ES-I3 (cell line): Measurements from ENCODE around the gene TSPAN14.

Experiments used
- H3K36me3 ChIP-seq: 2 replicates; pipeline ENCODE4 v1.6.1; 2013; ENCODE audit warnings: mild to moderate bottlenecking, low read length, control low read depth, moderate library complexity; ENCODE audit not compliant: insufficient read depth
- H3K4me1 ChIP-seq: 2 replicates; pipeline ENCODE4 v1.6.1; 2013; ENCODE audit warnings: mild to moderate bottlenecking, control low read depth, low read length; ENCODE audit not compliant: insufficient read depth
- H3K9ac ChIP-seq: 2 replicates; pipeline ENCODE4 v1.6.1; 2013; ENCODE audit warnings: low read depth, mild to moderate bottlenecking, low read length, moderate library complexity
- H3K9me3 ChIP-seq: 2 replicates; pipeline ENCODE4 v1.6.1; 2013; ENCODE audit warnings: mild to moderate bottlenecking, low read length, moderate library complexity; ENCODE audit not compliant: control insufficient read depth, insufficient read depth

TSPAN14 gene

GRCh38 chr10:80442879-80443278 is 11.2 kb upstream of the TSPAN14 start:
- Histone ChIP-seq H3K9me3 (no peaks in the 10 kb centered on the region), H3K9ac (no peak overlapping the region), H3K36me3 (no peaks in the 10 kb centered on the region), H3K4me1 (no peaks in the 10 kb centered on the region)

- Histone ChIP-seq H3K9ac (no peak overlapping the region), H3K9me3 (no peaks in the 10 kb centered on the region), H3K4me1 (no peaks in the 10 kb centered on the region), H3K36me3 (no peaks in the 10 kb centered on the region)
These were observed 10.6 kb upstream of the TSPAN14 start for GRCh38 chr10:80443531-80443974.

DNA sequence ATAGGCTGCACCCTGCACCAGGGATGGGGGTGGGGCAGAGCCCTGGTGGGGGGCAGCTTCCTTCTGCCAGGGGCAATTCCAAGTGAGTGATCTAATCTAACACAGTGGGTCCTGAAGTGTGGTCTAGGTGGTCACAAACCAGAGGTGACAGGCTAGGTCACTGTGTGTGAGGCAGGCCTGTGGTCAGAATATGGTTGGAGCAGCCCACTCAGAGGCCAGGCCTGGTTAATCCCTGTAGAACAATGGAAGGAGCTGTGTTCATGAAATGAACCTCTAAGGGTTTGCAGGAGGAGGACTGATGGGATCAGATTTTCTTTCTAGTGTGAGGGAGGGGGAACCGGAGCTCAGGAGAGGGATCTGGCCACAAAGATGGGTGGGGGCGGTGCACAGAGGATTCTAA is 10.0 kb upstream of the TSPAN14 start:
- no peaks in the 10 kb centered on the region for H3K9me3 ChIP-seq
- no peaks in the 10 kb centered on the region for H3K4me1 ChIP-seq
- no peak overlapping the region for H3K9ac ChIP-seq
- no peaks in the 10 kb centered on the region for H3K36me3 ChIP-seq

DNA sequence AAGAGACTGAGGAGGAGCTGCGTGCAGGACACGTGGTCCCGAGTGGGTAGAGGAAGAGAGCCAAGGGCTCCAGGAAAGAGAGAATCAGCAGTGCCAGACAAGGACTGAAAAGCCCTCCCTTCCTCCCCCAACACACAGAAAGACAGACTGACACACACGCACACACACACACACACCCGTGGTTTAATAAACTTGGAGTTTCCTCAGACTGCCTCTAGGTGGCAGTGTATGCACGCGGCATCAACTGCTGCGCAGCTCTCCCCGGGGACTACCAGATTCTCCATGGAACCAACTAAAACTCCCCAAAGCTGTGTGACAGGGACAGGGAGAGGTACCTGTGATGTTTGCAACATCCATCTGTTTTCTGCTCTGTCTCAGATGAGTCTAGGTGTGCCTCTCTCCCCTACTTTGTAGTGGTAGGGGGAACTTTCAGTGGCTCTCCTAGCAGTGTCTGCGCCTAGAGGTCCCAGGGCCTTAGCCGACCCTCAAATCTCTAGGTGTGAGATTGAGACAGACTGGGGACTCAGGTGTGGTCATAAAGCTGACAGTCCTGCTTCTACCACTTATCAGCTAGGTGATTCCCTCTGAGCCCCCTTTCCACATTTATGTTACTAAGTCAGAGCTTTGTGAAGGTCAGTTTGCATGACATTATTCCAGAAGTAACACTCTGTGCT is 9.3 kb upstream of the TSPAN14 start:
- no peaks in the 10 kb centered on the region for H3K4me1 ChIP-seq
- no peaks in the 10 kb centered on the region for H3K9me3 ChIP-seq
- no peaks in the 10 kb centered on the region for H3K36me3 ChIP-seq
- no peak overlapping the region for H3K9ac ChIP-seq

DNA sequence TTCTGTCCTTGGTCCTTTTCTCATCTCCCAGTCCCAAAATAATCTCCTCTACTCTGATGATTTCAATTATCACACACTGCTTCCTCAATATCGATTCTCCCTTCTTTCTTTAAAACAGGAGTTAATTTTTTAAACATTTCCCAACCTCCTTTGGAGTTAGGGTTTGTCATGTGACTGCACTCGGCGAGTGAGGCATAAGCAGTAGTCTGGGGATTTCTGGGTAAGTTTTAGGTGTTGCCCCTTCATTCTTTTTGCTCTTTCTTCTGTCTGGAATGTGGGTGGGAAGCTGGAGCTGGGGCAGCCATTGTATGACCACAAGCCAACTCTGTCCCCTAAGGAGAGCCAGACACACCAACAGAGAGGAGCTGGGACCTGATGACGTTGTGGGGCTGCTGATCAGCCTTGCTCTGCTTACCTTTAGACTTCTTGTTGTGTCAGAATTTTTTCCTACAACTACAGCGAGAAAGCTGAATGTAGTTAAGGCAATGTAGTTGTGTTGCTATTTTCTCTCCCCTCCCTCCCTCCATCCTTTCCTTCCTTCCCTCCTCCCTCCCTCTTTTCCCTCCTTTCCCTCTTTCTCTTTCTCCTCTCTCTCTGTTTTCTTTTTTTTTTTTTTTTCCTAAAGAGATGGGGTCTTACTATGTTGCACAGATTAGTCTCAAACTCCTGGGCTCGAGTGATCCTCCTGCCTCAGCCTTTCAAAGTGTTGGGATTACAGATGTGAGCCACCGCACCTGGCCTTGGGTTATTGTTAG is 6.5 kb upstream of the TSPAN14 start:
- no peak overlapping the region for H3K9ac ChIP-seq
- H3K36me3 ChIP-seq = no peaks in the 10 kb centered on the region
- H3K9me3 ChIP-seq = no peaks in the 10 kb centered on the region
- no peaks in the 10 kb centered on the region for H3K4me1 ChIP-seq

DNA sequence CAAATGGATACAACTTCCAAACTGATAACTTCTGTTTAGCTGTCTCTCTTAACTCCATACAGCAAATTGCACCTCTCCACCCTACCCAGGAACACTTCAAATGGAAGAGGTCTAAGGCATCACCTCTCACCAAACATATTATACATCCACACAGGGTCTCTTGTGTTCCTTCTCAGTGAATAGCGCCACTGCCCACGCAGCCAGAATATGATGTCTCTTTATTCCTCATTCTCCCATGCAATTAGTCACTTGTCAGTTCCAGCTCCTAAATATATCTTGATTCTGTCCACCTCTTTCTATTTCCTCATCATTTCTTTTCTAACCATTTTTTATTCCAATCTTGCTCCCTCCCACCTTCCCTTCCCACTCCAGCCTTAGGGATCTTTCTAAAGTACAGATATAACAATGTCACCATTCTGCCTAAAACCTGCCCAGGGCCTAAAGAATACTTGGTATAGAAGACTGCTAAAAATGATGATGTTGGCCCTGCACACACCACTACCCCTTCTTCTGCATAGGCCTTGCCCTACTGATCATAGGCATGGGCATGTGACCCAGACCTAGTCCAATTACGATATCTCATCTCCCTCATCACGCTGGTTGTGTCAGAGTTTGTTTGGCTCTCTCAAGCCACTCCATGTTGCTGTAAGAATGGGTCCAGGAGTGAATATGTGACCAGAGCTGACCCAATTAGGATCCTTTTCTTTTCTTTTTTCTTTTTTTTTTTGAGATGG is 5.7 kb upstream of the TSPAN14 start:
- H3K9ac ChIP-seq = no peak overlapping the region
- H3K4me1 ChIP-seq = no peaks in the 10 kb centered on the region; the same call in 1 of the 2 replicates
- no peaks in the 10 kb centered on the region for H3K36me3 ChIP-seq
- H3K9me3 ChIP-seq = no peaks in the 10 kb centered on the region

- Histone ChIP-seq H3K4me1 (no peaks in the 10 kb centered on the region; the same call in 1 of the 2 replicates), H3K9me3 (no peaks in the 10 kb centered on the region), H3K9ac (no peak overlapping the region), H3K36me3 (no peaks in the 10 kb centered on the region)
These were observed 4.6 kb upstream of the TSPAN14 start for GRCh38 chr10:80449520-80449919.

DNA sequence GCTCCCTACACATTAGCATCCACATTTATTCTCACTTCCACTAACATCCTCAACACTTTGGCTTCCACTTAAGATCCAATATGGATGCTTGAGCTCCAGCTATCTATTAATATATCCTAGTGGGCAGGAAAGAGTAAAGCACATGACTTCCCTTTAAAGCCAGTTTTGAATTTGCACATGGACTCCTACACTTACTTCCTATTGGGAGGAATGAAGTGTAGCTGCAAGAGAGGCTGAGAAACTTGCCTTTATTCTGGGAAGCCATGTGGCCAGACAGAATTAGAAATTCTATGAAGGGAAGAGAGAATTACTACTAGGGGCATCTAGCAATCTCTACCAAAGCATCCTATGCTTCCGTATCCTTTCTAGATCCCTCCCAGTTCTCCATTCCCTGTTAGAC is 3.0 kb upstream of the TSPAN14 start:
- Histone ChIP-seq H3K4me1 (peaks cover 6% of the 10 kb centered on the region; the same call in 1 of the 2 replicates), H3K9ac (no peak overlapping the region), H3K9me3 (no peaks in the 10 kb centered on the region), H3K36me3 (no peaks in the 10 kb centered on the region)

GRCh38 chr10:80452069-80452468 is 2.0 kb upstream of the TSPAN14 start:
- Histone ChIP-seq H3K4me1 (peaks cover 8% of the 10 kb centered on the region; the same call in 1 of the 2 replicates), H3K36me3 (no peaks in the 10 kb centered on the region), H3K9me3 (no peaks in the 10 kb centered on the region), H3K9ac (no peak overlapping the region)

DNA sequence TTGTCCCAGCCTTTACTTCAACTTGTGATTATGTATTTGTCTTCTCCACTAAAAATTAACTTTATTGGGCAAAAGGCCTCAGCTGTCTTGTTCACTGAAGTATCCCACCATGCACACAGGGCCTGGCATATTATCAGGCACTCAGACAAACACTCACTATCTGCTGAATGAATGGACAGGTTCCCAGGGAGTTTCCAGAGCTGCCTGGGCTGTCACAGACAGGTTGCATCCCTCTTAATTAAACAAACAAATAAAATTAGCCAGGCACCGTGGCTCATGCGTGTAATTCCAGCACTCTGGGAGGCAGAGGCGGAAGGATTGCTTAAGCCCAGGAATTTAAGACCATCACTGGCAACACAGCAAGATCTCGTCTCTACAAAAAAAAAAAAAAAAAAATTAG is 1.5 kb upstream of the TSPAN14 start:
- H3K9ac ChIP-seq = no peak overlapping the region
- H3K9me3 ChIP-seq = no peaks in the 10 kb centered on the region
- peaks cover 8% of the 10 kb centered on the region; the same call in 1 of the 2 replicates for H3K4me1 ChIP-seq
- no peaks in the 10 kb centered on the region for H3K36me3 ChIP-seq

DNA sequence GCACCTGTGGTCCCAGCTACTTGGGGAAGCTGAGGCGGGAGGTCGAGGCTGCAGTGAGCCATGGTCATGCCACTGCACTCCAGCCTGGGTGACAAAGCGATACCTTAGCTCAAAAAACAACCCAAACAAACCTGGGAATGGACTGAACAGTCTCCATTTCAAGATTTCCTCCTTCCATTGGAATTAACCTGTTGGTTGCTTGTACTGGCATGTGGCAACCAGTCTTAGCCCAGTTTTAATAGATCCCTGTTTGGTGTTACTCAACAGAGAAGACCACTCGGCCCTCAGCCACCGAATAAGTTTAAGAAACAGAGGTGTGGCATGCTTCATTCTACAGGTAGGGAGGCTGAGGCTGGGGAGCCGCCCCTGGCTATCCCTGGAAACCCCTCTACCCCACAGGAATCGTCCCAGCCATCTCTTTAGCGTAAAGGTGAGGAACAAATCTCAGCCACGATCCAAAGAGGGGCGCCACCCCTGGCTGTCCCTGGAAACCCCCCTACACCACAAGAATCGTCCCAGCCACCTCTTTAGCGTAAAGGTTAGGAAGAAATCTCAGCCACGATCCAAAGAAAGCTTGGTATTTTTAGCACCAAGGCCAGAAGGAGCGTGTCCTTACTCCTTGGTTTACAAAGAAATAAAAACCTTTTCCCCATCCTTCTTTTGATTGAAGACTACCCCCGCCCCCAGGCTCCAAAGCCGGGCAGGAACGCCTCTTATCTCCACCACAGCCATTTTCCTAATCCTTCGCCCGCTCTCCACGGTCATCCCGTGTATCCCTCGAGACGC is 861 bp upstream of the TSPAN14 start:
- H3K9me3 ChIP-seq = no peaks in the 10 kb centered on the region
- peaks cover 8% of the 10 kb centered on the region; the same call in 1 of the 2 replicates for H3K4me1 ChIP-seq
- peak overlapping the region; percentile 83 for H3K9ac ChIP-seq
- H3K36me3 ChIP-seq = no peaks in the 10 kb centered on the region

GRCh38 chr10:80454513-80455460 is 677 bp downstream of the TSPAN14 start:
- H3K4me1 ChIP-seq = peaks cover 18% of the 10 kb centered on the region

More at GRCh38 chr10:80454513-80455460, 677 bp downstream of the TSPAN14 start:
- peak overlapping the region; percentile 92 for H3K9ac ChIP-seq
- H3K36me3 ChIP-seq = no peaks in the 10 kb centered on the region
- no peaks in the 10 kb centered on the region for H3K9me3 ChIP-seq
